ENCODE measurements around the gene WDR93.

- TF ChIP-seq, protein P1, sequence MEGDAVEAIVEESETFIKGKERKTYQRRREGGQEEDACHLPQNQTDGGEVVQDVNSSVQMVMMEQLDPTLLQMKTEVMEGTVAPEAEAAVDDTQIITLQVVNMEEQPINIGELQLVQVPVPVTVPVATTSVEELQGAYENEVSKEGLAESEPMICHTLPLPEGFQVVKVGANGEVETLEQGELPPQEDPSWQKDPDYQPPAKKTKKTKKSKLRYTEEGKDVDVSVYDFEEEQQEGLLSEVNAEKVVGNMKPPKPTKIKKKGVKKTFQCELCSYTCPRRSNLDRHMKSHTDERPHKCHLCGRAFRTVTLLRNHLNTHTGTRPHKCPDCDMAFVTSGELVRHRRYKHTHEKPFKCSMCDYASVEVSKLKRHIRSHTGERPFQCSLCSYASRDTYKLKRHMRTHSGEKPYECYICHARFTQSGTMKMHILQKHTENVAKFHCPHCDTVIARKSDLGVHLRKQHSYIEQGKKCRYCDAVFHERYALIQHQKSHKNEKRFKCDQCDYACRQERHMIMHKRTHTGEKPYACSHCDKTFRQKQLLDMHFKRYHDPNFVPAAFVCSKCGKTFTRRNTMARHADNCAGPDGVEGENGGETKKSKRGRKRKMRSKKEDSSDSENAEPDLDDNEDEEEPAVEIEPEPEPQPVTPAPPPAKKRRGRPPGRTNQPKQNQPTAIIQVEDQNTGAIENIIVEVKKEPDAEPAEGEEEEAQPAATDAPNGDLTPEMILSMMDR (IDR thresholded peaks at IDR 0.05), result no peak
- TF ChIP-seq POLR2A (IDR thresholded peaks at IDR 0.05), result no peak
- TF ChIP-seq EP300 (IDR thresholded peaks at IDR 0.05), result no peak
Measured at GRCh38 chr15:89761929-89762328, 71.3 kb downstream of the WDR93 start.
